Stimulated activated CD4-positive, alpha-beta T cell treated with anti-CD3 and anti-CD28 coated beads, TNF-alpha, amount 100 ng/mL, for 1 hour (primary cell): ENCODE results near the gene ZNF283.
A peak's percentile ranks its signal among the peaks of the same experiment; 100 is the strongest.

Experiments
- DNase-seq, 3 donors: peaks; one replicate each; pipeline ENCODE4 v3.0.0-alpha.2; 2020; ENCODE audit warnings: low read depth in 3 of 3, low spot score in 1 of 3

The ZNF283 gene

DNA sequence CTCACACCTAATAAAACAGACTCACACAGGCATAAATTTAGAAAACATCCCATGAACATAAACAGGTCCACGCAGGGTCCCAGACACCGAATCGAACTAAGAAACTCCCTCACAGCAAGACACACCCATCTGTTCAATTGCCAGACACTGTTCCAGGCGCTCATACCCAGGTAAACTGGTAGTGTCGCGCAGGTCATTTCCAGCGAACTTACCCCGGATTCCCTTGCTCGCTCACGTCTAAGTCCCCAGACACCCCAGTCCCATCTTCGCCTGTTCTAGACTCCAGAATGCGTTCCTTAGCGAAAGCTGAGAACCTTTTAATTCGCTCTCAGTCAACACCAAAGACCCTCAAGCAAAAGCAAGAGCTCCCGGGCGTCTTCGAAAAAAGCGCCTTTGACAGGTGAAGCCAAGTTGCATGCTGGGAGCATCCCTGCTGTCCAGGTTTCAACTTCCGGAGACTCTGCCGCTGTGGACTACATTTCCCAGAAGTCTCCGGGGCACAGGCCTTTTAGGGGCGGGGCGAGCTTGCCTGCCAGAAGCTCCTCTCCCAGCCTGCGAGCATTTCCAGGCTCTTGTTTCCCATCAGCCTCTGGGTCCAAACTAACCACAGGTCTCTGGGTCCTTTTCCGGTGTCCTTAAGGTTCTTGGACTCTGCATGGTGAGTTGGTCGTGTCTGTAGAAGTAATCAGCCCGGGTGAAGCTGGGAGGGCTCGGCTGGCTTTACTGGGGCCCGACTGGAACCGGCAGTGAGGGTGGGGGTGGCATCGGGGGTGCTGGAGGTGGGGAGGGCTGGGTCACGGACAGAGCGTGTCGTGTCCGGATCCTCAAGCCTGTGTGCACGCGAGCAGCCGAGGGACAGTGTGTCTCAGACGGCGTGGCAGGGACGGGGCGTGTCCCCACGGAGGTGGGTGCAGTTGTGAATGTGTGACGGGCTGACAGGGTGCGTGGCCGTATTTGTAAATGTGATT, at the start of gene ZNF283:
TSS of gene ZNF283 (plus strand) at position 535 of the 968 bp plus-strand sequence. CDS start 6,184 bp downstream, outside the sequence.
- DNase-seq, result peak; percentile 45 to 71 (median 62)

DNA sequence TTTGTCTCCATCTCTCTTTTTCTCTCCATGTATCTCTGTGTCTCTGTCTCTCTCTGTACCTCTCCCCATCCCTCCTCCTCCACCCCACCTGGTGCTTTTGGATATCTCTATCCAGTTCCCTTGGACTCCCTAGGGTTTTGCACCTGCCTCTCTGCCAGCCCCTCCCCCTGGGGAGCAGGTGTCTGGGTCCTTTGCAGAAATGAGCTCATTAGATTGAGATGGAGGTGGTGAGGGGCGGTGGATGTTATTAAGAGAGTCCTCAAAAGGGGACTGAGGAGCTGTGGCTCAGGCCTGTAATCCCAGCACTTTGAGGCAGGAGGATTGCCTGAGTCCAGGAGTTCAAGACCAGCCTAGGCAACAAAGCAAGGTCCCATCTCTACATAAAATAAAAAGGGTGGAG, 48.5 kb upstream of the ZNF283 start:
- DNase-seq, result no peak

DNA sequence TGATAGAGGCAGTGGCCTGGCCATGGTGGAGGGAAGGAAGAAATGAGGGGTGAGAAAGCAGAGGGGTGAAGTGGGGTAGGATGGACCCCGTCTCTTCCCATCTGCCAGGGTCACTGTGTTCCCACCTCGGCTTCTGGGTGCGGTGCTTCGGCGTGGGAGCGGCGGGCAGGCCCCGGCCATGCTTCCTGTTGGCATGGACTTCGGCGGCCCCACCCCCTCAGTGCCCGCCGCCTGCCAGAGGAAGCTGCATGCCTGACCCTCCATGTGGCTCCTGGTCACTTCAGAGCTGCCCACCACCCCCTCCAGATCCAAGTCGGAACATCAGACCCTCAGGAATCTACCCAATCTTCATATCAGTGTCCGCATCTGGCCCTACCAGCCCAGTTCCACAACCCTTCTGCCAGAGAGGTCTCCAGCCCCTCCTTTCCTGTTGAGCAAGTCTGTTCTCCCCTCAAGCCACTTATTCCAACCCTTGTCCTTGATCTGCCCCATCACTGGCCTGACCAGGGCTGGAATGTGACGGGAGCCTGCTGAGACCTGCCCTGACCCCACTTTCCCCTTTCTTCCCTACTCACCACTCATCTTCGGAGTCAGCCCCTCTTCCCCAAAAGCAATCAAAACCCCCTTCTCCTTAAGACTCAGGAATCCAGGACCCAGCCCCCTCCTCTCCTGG, 47.8 kb upstream of the ZNF283 start:
- no peak for DNase-seq

DNA sequence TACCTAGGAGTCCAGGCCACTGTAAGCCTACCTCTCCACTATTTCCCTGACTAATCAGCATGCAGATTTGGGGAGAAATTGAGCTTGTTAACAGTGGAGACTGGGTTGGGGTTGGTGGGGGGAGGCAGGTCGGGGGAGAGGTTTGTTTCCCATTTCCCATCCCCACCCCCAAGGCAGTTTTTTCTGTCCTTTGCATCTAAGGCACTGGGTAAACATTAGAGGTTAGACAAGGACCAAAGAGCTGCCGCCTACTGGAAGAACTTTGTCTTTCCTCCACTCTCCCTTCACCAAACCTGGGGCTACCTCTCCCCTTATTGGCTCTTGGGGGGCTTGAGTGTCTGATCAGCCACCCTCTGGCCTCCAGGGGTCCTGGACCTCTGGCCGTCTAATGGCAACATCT, 47.3 kb upstream of the ZNF283 start:
- DNase-seq, result no peak

DNA sequence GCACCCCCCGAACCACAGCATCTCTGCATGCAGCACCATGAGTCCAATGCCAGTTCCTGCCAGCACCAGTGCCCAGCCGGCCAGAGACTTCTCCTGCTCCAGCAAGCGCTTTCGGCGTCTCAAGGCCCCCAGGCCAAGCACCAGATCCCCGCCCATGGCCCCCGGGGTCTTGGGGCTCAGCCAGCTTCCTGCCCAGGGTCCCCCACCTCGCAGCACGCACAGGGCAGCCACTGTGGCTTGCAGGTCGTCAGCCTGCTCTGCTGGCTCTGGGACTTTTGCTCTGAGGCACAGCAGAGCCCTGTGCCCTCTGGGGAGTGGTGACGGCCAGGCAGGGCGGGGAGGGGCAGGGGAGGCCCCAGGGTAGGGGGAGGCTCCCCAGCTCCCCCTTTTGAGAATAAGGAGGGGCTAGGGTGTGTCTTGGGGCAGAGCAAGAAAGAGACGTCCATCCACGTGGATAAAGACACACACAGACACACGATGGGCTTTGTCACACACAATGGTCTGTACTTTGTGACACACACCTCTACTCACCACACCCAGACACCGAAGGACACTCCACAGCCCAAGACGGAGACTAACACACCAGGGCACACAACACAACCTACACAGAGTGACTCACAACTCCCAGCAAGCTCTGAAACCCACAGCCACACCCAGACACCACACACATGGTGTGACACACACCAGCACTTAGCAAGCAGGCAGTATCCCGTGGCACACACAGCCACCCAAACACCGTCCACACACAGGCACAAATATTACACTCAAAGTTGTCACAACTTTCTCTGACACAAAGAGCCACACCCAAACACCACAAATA, 46.2 kb upstream of the ZNF283 start, which contains the start of gene KCNN4:
TSS of gene KCNN4 (minus strand) at position 268 of the 820 bp plus-strand sequence. CDS start at position 156, 112 bp downstream.
- DNase-seq, result peak in 2 of 3 donors; percentile 13 to 57

DNA sequence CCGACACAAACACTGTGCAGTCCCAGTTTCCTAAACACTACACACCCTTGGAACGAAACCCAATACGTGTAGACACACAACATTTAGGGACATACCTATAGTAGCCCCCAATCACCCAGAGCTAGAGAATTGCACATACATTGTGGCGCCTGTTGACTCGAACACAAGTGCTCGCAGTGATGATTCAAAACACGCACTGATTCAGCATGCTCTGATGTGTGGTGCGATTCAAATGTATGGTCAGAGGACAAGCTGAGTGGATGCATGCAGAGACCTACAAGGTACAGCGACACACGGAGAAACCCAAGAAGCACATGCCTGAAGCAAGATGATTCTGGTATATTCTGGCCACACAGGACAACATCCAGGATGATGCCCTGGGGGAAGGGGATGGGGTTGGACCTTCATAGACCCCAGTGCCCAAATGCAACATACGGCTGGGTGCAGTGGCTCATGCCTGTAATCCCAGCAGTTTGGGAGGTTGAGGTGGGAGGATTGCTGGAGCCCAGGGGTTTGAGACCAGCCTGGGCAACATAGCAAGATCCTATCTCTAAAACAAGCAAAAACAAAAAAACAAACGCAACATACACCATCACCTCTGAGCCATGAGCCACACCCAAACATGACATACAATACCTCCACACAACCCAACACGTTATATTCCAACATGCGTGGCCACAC, 45.4 kb upstream of the ZNF283 start:
- no peak for DNase-seq

DNA sequence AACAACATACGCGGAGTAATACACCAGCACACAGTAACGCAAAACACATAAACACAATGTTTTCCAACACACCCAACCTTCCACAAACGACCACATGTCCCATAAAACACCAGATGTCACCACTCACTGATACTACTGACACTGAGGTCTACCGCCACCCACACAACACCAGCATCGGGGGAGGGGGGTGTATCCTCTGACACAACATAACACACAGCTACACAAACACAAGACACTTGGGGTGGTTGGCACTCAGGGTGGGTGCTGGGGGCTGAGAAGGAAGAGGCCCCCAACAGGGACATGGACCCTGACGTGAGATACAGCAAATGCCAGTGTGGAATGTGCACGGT, 44.8 kb upstream of the ZNF283 start:
- DNase-seq, result no peak

DNA sequence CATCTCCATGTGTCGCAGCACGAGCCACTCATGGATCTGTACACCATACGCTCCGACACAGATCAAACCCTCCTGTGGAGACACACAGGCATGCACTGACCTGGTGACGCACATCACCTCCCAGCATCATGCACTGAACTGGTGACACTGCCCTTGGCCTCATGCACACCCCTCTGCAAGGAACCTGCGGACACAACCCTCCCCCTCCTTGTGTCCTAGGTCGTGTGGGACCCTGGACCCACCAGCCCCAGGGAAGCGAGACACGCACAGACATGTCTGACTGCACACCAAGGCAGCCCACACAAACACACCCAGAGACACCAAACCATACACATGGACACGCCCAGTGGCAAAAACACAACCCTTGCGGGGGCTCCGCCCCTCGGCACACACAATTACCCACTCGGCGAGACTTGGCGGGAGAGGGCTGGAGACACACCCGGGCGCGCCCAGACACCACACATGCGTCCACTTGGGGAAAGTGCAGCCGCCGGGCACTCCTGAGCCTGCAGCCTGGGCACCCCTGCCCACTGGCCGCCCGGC, 44.4 kb upstream of the ZNF283 start:
- DNase-seq, result no peak

DNA sequence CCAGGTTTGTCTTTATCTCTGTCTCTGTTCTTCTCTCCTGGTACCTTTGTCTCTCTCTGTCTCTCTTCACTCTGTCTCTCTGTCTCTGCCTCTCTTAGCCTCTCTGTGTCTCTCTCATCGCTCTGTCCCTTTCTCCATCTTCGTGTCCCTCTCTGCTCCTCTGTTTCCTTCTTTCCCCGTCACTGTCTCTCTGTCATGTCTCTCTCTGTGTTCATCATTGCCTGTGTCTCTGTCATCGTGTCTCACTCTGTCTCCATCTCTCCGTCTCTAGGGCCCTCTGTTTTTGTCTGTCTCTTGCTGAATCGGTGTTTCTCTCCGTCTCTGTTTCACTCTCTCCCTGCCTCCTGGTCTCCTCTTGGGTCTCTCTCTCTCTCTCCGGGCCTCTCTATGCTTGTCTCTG, 43.5 kb upstream of the ZNF283 start:
- DNase-seq, result no peak

DNA sequence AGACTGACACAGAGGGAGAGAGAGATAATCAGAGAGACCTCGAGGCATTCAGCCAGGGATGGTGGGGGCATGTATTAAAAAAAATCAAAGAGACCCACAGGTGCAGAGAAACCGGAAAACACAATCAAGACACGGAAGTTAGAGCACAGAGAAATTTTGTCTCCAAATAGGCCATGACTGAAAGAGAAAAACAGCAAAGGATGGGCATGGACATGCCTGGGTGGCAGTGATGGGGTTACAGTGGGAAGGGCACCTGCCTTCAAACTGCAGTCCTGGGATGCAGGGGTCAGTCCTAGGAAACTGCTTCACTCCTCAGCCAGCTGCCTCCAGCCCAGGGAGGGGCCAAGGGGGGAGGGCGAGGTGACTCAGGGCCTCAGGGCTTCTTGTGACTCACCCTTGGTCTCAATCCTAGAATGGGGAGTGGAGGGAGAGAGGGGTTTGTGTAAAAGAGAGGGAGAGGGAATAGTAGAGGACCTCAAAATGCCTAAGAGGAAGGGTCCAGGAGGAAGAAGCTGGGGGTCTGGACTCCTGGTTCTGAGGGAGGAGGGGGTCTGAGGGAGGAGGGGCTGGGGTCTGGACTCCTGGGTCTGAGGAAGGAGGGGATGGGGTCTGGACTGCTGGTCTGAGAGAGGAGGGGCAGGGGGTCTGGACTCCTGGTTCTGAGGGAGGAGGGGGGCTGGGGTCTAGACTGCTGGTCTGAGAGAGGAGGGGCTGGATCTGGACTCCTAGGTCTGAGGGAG, 42.7 kb upstream of the ZNF283 start:
- DNase-seq, result peak in 2 of 3 donors; percentile 26 to 60

DNA sequence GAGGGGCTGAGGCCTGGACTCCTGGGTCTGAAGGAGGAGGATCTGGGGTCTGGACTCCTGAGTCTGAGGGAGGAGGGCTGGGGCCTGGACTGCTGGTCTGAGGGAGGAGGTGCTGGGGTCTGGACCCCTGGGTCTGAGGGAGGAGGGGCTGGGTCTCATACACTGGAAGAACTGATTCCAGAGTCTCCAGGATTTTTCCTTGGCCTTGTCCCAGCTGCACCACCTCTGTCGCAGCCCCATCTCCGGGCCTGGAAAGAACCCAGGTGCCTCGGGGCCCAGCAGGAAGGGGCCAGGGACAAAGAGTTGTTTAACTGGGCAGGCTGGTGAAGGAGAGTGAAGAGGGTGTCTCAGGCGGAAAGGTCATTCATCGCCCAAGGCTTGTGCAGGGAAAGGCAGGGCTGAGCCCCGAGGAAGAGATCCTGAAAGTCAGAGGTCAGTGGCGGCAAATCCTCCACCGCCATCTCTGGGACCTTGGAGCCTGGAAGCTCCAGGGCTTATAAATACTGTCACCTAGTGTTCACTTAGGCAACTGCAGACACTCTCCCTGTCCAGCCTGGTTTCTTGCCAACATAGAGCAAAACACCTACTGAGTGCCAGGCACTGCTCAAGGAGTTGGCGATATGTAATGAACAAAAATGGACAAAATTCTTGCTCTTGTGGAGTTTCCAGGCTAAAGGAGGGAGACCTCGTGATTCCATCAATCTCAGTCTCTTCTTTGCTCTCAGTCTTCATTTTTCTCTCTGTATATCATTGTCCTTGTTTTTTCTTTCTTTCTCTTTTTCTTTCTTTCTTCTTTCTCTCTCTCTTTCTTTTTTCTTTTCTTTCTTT, 41.9 kb upstream of the ZNF283 start:
- DNase-seq, result peak in 1 of 3 donors; percentile 20

DNA sequence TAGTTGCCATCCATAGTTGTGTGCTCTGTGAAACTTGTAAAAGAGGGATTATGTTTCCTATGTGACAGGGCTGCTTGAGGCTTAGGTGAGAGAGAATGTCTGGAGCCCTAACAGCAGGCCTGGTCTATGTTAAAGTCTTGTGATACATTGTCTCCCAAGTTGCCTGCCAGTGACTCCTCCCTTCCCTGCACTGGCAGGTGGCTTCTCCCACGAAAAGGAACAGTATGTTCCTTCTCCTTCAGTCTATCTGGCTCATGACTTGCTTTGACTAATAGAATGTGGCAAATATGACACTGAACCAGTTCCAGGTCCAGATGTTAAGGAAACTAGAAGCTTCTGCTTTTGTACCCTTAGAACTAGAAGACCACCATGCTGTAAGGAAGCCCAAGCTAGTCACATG, 40.5 kb upstream of the ZNF283 start:
- DNase-seq, result no peak

DNA sequence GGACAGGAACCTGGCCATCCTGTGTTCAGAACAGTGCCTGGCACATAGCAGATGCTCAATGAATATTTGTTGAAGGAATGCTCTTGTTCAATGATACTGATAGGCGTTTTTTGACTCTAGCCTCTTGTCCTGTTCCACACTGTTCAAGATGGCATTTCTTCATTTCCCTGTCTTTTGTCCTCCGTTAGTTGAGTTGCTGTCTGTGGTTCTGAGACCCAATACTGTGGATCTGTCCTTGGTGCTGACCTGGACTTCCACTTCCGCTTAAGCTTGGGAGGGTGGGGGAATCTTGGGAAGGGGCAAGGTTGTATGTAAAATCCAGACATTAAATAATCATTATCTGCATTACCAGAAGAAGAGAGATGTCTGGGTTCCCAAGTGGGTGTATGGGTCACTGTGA, 38.1 kb upstream of the ZNF283 start:
- no peak for DNase-seq

DNA sequence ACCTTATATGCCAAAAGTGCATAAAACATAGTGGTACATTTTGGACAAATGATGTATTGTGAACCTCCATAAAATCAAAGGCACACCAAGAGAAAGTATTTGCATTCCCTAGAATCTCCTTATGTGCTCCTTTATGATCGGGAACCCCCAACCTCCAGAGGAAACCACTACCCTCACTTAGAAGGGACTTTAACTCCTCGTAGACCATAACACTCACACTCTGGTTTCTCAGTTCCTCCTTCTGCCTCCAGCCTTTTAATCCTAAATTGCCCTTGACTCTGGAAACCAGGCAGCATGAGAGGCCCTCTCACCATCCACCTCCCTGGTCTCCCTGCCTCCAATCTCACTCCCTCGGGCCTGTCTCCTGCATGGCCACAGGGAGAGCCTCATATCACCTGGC, 36.5 kb upstream of the ZNF283 start:
- no peak for DNase-seq

DNA sequence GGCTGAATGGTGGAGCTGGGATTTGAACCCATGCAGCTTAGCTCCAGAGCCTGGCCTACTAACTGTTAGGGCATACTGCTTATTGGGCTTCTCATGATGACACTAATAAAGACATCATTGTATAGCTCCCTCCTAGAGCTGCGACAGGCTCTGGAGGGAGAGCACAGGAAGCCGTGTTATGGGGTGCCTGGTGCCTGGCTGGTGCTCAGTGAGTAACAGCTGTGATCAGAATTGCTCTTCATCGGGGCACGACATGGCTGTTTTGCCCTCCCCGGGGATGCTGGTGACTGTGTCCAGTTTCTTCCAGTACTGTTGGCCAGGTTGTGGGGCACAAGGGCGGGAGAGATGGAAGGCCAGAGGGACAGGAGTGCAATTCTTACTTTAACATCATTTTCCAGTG, 30.0 kb upstream of the ZNF283 start:
- DNase-seq, result no peak

DNA sequence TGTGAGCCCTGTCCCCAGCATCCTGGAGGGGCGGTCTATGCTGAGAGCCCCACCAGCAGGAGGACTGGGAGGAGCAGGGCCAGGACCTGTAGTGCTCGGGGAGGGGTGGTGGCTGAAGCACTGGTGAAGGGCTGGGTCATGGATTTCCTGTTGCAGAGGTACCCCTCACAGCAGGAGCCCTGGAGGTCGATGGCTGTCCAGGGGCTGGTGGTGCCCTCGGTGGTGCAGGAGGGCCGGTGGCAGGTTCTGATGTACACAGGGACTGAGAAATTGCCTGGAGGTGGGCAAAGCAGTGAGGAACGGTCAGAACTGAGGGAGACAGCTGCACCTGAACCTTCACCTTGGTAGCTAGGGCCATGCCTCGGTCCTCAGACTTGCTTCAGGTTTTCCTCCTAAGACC, 29.6 kb upstream of the ZNF283 start:
- DNase-seq, result no peak

DNA sequence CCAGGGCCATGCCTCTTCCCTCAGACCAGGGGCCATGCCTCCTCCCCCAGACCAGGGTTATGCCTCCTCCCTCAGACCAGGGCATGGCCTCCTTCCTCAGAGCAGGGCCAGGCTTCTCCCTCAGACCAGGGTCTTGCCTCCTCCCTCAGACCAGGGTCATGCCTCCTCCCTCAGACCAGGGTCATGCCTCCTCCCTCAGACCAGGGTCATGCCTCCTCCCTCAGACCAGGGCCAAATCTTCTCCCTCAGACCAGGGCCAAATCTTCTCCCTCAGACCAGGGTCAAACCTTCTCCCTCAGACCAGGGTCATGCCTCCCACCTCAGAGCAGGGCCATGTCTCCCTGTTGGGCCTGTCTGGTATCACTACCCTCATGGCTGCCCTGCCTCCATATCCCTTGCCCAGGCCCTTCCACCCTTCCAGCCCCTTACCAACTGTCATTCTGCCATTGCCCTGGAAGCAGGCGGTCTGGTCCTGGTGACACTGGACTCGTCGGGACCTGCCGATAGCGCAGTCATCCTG, 29.0 kb upstream of the ZNF283 start:
- no peak for DNase-seq

DNA sequence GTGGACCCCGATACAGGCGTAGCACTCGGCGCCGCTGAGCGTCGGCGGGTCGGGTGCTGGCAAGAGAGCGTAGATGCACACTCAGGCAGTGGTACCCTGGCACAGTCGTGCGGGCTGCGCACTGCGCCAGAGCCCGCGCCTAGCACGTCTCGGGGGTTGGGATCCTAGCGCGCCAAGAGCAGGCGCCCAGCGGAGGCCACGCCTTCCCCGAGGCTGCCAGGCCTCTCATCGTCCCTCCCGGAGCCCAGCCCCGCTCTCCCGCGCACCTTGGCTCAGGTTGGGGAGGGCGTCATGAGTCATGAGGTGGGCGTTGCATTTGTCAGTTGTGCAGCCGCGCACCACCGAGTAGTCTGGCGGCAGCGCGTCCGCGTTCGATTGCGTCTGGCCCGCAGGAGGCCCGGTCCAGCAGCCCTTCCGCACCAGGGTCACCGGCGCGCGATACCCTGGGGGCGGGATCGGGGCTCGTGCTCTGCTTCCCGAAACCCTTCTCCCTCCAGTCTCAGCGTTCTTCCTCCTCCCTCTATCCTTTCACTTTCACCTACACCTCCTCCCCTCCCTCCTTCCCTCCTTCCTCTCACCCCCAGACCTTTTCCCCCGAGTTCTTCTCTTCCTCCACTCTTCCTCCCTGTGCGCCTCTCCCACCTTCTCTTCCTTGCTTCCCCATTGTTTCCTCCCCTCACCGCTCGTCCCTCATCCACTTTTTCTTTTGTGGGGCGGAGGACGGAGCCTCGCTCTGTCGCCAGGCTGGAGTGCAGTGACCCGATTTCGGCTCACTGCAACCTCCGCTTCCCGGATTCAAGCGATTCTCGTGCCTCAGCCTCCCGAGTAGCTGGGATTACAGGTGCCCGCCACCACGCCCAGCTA, 28.3 kb upstream of the ZNF283 start:
- DNase-seq, result peak in 2 of 3 donors; percentile 36 to 48
